Body of pancreas (tissue), 4 donors: ENCODE measurements around the gene GMDS. TPM values are rescaled to one million over a fixed set of nuclear protein-coding genes. Genes with fewer than 3 reads are reported as not detected.

Source experiments
- ATAC-seq: fragments of 150-250 bp; one replicate; pipeline ENCODE4 v1.9.1; 2016
- DNase-seq, 4 donors: peaks; one replicate each; pipeline ENCODE4 v3.0.0-alpha.2; 2019
- H3K27ac ChIP-seq, 4 donors: fragments of 200-600 bp; sonication (generic); 1 replicate in 3 of 4; 2 replicates in 1 of 4; pipeline versions ENCODE4 v1.5.1 to v1.6.1; 2016 to 2019; ENCODE audit warnings: mild to moderate bottlenecking in 1 of 4, mixed read lengths in 1 of 4, moderate library complexity in 1 of 4
- H3K27me3 ChIP-seq, 2 donors: fragments of 200-600 bp; sonication (generic); one replicate each; pipeline ENCODE4 v1.6.0; 2016; ENCODE audit warnings: mild to moderate bottlenecking in 1 of 2
- H3K36me3 ChIP-seq, 2 donors: fragments of 200-600 bp; sonication (generic); replicated peaks in 1 of 2; 2 replicates each; pipeline ENCODE4 v1.5.1; 2016; ENCODE audit warnings: low read depth in 2 of 2; ENCODE audit not compliant: insufficient read depth in 1 of 2
- H3K4me1 ChIP-seq: fragments of 200-600 bp; sonication (generic); one replicate; pipeline ENCODE4 v1.6.0; 2016
- H3K4me3 ChIP-seq, 2 donors: fragments of 200-600 bp; sonication (generic); 1 replicate in 1 of 2; 2 replicates in 1 of 2; pipeline ENCODE4 v1.5.1; 2016 to 2019
- H3K9me3 ChIP-seq, 3 donors: fragments of 200-600 bp; sonication (generic); 1 replicate in 2 of 3; 2 replicates in 1 of 3; pipeline ENCODE4 v1.5.1; 2016
- POLR2A ChIP-seq, 3 donors: fragments of 450-650 bp; IDR thresholded peaks; one replicate each; pipeline ENCODE4 v1.6.1; 2016; ENCODE audit warnings: antibody characterized with exemption in 3 of 3, mild to moderate bottlenecking in 2 of 3
- WGBS, 2 donors: methylation state at CpG; one replicate each; pipeline ENCODE4 v1.1.5; 2017; 5-methylcytosine and 5-hydroxymethylcytosine counted together
- intact Hi-C: fragments of 100-400 bp; cut with DNase I; formaldehyde crosslinking; loops from one replicate; pipeline ENCODE4 v1.15.1; 2023
- total RNA-seq, 2 donors: library from RNA; depleted of rRNA; stranded (reverse); fragments of >200 nt; gene quantifications; one replicate each; pipeline ENCODE4 v1.1.0, GENCODE V29; 2016
- TF ChIP-seq, protein P1 (sequence below), 7 experiments: fragments of 450-650 bp in 4 of 7; fragments of 200-600 bp in 3 of 7; sonication (generic) in 3 of 7; IDR thresholded peaks; one replicate each; pipeline ENCODE4 v1.5.1; 2016 to 2019; ENCODE audit warnings: antibody characterized with exemption in 7 of 7

Gene GMDS
- total RNA-seq, 2 donors from 2014 or later, result 34.5 to 63.3 TPM

DNA sequence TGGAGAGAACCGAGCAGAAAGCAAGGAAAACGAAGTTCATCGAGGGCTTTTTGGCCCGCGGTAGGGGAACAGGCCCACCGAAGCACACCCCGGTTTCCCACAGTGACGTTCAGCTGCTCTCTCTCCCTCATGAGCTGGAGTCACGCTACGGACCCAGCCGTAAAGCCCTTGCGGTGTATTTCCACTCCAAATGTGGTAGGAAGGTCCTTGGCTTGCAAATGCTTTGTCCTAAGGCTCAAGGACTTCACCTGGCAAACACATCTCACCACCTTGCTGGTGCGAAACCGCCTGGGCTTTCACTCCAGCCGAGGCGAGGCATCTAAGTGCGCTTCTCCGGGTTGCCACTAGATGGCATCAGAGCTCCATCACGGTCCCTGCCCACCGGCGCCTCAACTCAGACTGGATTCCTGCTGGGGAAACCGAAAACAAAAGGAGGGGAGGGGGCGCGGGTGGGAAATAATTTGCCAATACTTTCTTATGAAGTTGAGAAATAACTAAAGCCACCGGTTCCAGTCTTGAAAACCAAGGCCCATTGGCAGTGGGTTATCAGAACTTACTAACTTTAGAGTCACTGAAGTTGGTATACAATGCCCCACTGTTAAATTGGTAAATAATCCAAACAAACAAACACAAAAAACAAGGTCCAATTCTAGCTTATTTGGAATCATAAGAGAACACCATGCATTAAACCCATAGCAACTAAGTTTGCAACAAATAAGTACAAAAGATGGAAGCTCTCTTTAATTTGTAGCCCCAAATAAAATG, 649.1 kb downstream of the GMDS start:
- Histone ChIP-seq H3K27ac (no peak overlapping the region), H3K4me1 (peaks cover 8% of the 10 kb centered on the region), H3K4me3 (no peak overlapping the region), H3K36me3 (no peaks in the 10 kb centered on the region), H3K27me3 (no peaks in the 10 kb centered on the region), H3K9me3 (no peaks in the 10 kb centered on the region)
- intact Hi-C loops, result loop anchor here (5.0 kb wide), 1 partner anchor 1151 kb away; no protein-coding TSS in a partner anchor
- 15 to 16% methylated on average over 22 to 25 of the region's 25 CpGs for WGBS, 2 donors
- TF ChIP-seq POLR2A (IDR thresholded peaks at IDR 0.05), result no peak
- TF ChIP-seq, protein P1, sequence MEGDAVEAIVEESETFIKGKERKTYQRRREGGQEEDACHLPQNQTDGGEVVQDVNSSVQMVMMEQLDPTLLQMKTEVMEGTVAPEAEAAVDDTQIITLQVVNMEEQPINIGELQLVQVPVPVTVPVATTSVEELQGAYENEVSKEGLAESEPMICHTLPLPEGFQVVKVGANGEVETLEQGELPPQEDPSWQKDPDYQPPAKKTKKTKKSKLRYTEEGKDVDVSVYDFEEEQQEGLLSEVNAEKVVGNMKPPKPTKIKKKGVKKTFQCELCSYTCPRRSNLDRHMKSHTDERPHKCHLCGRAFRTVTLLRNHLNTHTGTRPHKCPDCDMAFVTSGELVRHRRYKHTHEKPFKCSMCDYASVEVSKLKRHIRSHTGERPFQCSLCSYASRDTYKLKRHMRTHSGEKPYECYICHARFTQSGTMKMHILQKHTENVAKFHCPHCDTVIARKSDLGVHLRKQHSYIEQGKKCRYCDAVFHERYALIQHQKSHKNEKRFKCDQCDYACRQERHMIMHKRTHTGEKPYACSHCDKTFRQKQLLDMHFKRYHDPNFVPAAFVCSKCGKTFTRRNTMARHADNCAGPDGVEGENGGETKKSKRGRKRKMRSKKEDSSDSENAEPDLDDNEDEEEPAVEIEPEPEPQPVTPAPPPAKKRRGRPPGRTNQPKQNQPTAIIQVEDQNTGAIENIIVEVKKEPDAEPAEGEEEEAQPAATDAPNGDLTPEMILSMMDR (IDR thresholded peaks at IDR 0.05), result peak; percentile 87 to 97 (median 94)
- ATAC-seq (peak; percentile 90), DNase-seq (peak; percentile 69 to 78 (median 76))

- 41 to 58% methylated on average over 16 to 26 of the region's 28 CpGs for WGBS, 2 donors
These were observed 649.9 kb downstream of the GMDS start for GRCh38 chr6:1595271-1596087.

DNA sequence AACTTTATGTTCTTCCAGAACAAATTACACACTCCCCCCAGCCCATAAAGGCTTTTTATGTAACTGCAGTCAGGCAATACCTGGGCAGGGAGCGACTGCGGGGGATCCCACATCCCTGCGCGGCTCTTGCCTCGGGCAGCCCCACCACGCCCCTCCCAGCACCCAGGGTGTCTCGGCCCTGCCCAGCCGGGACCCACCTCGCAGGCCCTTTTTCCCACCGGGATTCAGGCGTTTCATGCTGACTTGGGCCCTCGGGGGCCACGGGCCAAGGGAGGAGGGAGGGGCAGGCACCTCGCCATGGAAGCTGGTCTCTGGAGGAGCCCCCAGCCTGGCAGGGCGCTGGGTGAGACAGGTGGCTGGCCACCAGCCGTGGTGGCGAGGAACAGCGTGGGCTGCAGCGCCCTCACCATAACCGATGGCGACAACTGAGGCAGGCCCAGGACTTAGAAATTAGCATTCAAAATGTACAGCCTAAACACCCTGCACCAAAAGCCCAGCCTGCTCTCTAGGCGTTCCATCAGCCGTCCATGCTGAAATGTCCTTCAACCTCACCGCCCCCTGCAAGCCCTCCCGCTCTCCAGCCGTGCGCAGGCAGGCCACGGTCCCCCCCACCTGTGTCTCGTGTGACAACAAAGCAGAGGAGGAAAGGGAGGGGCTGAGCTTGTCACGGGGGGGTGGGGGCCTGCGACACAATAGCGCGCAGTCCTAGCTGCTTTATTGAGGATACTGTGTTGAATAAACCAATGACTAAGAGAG, 650.8 kb downstream of the GMDS start:
- DNase-seq, result peak in 1 of 4 donors; percentile 9
- Histone ChIP-seq H3K27ac (no peak overlapping the region), H3K4me3 (no peak overlapping the region), H3K4me1 (peaks cover 8% of the 10 kb centered on the region), H3K9me3 (no peaks in the 10 kb centered on the region), H3K27me3 (no peaks in the 10 kb centered on the region), H3K36me3 (no peaks in the 10 kb centered on the region)
- WGBS, 2 donors, result 54 to 74% methylated on average over 31 to 33 of the region's 33 CpGs
- intact Hi-C loops, result loop anchor here (5.0 kb wide), 2 partner anchors 1043 to 1153 kb away; no protein-coding TSS in a partner anchor
- no peak for TF ChIP-seq POLR2A (IDR thresholded peaks at IDR 0.05)
- TF ChIP-seq, protein P1 (IDR thresholded peaks at IDR 0.05), result no peak
- ATAC-seq, result no peak

More at GRCh38 chr6:1595271-1596087, 649.9 kb downstream of the GMDS start:
- TF ChIP-seq, protein P1 (IDR thresholded peaks at IDR 0.05), result no peak
- no peak for TF ChIP-seq POLR2A (IDR thresholded peaks at IDR 0.05)
- DNase-seq (peak in 1 of 4 donors; percentile 9), ATAC-seq (no peak)
- Histone ChIP-seq H3K27me3 (no peaks in the 10 kb centered on the region), H3K27ac (no peak overlapping the region), H3K36me3 (no peaks in the 10 kb centered on the region), H3K4me1 (peaks cover 8% of the 10 kb centered on the region), H3K4me3 (no peak overlapping the region), H3K9me3 (no peaks in the 10 kb centered on the region)
- intact Hi-C loops, result loop anchor here (5.0 kb wide), 1 partner anchor 1152 kb away; no protein-coding TSS in a partner anchor

- Histone ChIP-seq H3K4me3 (no peak overlapping the region), H3K27ac (no peak overlapping the region), H3K27me3 (no peaks in the 10 kb centered on the region), H3K9me3 (no peaks in the 10 kb centered on the region), H3K36me3 (no peaks in the 10 kb centered on the region), H3K4me1 (peaks cover 8% of the 10 kb centered on the region)
- DNase-seq, result peak in 1 of 4 donors; percentile 7
- intact Hi-C loops, result loop anchor here (5.0 kb wide), 1 partner anchor 1043 kb away; no protein-coding TSS in a partner anchor
- TF ChIP-seq POLR2A (IDR thresholded peaks at IDR 0.05), result no peak
- no peak for ATAC-seq
- WGBS, 2 donors, result 66 to 80% methylated on average over 14 to 22 of the region's 22 CpGs
These were observed 651.5 kb downstream of the GMDS start for GRCh38 chr6:1593958-1594314.
